OCI-LY3 (cell line): Measurements from ENCODE around the gene KRTAP2-2.

Source experiments
- H2AFZ ChIP-seq: fragments of 200-600, 300-600 bp; shearing (Covaris generic); 2 replicates; pipeline ENCODE4 v1.6.0; 2014; ENCODE audit warnings: antibody characterized with exemption, low read depth, low read length
- H3K27ac ChIP-seq: fragments of 200-600, 300-600 bp; sonication (generic); 2 replicates; pipeline ENCODE4 v1.5.1; 2014; ENCODE audit warnings: mild to moderate bottlenecking, low read length, moderate library complexity, mixed read lengths
- H3K27me3 ChIP-seq: fragments of 200-600, 300-600 bp; sonication (generic); 2 replicates; pipeline ENCODE4 v1.6.1; 2014; ENCODE audit warnings: low read depth, low read length, mixed read lengths
- H3K36me3 ChIP-seq: fragments of 200-600, 300-600 bp; sonication (generic); replicated peaks from 2 replicates; pipeline ENCODE3; 2014; ENCODE audit warnings: low read depth, low read length, mixed read lengths
- H3K4me1 ChIP-seq: fragments of 300-600, 200-600 bp; sonication (generic); 2 replicates; pipeline ENCODE4 v1.6.1; 2014; ENCODE audit warnings: low read length, mixed read lengths
- H3K4me2 ChIP-seq: fragments of 200-600, 300-600 bp; sonication (generic); 2 replicates; pipeline ENCODE4 v1.6.1; 2014; ENCODE audit warnings: low read length, mixed read lengths
- H3K4me3 ChIP-seq: fragments of 300-600, 200-600 bp; sonication (generic); 2 replicates; pipeline ENCODE4 v1.5.1; 2014; ENCODE audit warnings: antibody characterized with exemption, mild to moderate bottlenecking, low read length, moderate library complexity
- H3K79me2 ChIP-seq: fragments of 300-600, 200-600 bp; shearing (Covaris generic); 2 replicates; pipeline ENCODE4 v1.6.1; 2014; ENCODE audit warnings: mild to moderate bottlenecking, low read length, mixed read lengths
- H3K9ac ChIP-seq: fragments of 300-600, 200-600 bp; shearing (Covaris generic); 2 replicates; pipeline ENCODE4 v1.6.0; 2014; ENCODE audit warnings: mild to moderate bottlenecking, low read length, moderate library complexity
- H3K9me3 ChIP-seq: fragments of 200-600, 300-600 bp; shearing (Covaris generic); 2 replicates; pipeline ENCODE4 v1.6.1; 2014; ENCODE audit warnings: low read length, mixed read lengths; ENCODE audit not compliant: insufficient read depth
- H4K20me1 ChIP-seq: fragments of 200-600, 300-600 bp; sonication (generic); 2 replicates; pipeline ENCODE4 v1.6.1; 2016; ENCODE audit warnings: low read length, mixed read lengths; ENCODE audit not compliant: insufficient read depth
- EZH2phosphoT487 ChIP-seq: fragments of 200-600 bp; shearing (Covaris generic); IDR thresholded peaks from 2 replicates; pipeline ENCODE4 v1.6.1; 2018; ENCODE audit warnings: antibody characterized with exemption, mixed run types, low read depth
- TF ChIP-seq, protein P1 (sequence below): fragments of 200-600, 300-600 bp; sonication (generic); IDR thresholded peaks from 2 replicates; pipeline ENCODE4 v1.5.1; 2014; ENCODE audit warnings: antibody characterized with exemption, low read length, low read depth

The KRTAP2-2 gene

DNA sequence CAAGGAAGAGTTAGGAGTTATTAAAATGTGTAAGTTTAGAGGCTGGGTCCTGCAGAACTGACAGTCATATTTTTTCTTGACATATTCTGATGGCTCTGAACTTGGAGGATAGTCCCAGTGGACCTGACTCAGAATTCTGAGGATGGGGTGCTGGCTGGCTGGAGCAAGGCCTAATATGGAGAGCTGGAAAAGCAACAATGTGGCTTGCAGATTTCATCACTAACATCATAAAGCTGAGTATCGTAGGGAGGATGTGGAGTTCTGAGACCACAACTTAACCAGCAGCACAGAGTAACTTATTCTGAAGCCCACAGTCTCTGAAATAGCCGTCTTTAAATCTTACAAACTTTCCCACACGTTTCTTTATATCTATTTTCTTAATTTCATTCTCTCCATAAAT lies 30.3 kb downstream of the KRTAP2-2 start:
- Histone ChIP-seq H4K20me1 (no peaks in the 10 kb centered on the region), H2AFZ (no peak overlapping the region), H3K4me1 (no peaks in the 10 kb centered on the region), H3K4me2 (no peak overlapping the region), H3K9ac (no peak overlapping the region), H3K27me3 (peaks cover 15% of the 10 kb centered on the region; the same call in 1 of the 2 replicates), H3K4me3 (no peak overlapping the region), H3K36me3 (no peaks in the 10 kb centered on the region), H3K9me3 (no peaks in the 10 kb centered on the region), H3K27ac (no peak overlapping the region), H3K79me2 (no peaks in the 10 kb centered on the region)
- no peak for TF ChIP-seq EZH2phosphoT487
- TF ChIP-seq, protein P1, sequence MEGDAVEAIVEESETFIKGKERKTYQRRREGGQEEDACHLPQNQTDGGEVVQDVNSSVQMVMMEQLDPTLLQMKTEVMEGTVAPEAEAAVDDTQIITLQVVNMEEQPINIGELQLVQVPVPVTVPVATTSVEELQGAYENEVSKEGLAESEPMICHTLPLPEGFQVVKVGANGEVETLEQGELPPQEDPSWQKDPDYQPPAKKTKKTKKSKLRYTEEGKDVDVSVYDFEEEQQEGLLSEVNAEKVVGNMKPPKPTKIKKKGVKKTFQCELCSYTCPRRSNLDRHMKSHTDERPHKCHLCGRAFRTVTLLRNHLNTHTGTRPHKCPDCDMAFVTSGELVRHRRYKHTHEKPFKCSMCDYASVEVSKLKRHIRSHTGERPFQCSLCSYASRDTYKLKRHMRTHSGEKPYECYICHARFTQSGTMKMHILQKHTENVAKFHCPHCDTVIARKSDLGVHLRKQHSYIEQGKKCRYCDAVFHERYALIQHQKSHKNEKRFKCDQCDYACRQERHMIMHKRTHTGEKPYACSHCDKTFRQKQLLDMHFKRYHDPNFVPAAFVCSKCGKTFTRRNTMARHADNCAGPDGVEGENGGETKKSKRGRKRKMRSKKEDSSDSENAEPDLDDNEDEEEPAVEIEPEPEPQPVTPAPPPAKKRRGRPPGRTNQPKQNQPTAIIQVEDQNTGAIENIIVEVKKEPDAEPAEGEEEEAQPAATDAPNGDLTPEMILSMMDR, result no peak

DNA sequence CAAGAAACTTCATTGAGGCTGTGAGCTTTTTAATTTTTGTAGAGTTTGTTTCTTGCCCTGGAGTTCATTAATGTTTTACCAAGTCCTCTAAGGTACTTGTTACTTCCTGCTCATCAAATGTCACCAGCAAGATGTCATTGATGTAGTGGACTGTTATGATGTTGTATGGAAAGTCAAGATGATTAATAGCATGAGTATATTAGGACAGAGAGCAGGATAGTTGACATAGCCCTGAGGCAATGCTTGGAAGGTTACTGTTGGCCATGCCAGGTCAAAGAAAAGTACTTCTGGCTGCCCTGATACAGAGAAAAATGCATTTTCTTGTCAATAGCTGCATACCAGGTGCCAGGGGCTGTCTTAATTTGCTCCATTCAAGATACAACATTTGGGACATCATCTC lies 34.7 kb downstream of the KRTAP2-2 start:
- Histone ChIP-seq H2AFZ (no peak overlapping the region), H3K4me1 (no peaks in the 10 kb centered on the region), H3K79me2 (no peaks in the 10 kb centered on the region), H3K9me3 (no peaks in the 10 kb centered on the region), H3K4me2 (no peak overlapping the region), H3K27me3 (peaks cover 15% of the 10 kb centered on the region), H3K27ac (no peak overlapping the region), H3K36me3 (no peaks in the 10 kb centered on the region), H3K4me3 (no peak overlapping the region), H4K20me1 (no peaks in the 10 kb centered on the region), H3K9ac (no peak overlapping the region)
- TF ChIP-seq, protein P1, result no peak
- no peak for TF ChIP-seq EZH2phosphoT487

DNA sequence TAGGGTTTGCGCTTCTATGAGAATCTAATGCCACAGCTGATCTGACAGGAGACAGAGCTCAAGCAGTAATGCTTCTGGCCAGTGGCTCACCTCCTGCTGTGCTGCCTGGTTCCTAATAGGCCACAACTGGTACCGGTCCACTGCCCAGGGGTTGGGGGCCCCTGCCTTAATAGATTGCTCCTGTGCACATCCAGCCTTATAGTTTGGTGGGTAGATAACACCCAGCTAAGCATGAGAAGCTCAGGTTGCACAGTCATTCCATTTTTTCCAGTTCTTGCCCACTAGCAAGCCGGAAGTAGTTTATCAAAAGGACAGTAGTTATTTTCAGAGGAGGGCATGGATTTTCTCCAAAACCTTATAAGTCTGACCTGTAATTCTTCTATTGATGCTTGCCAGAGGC lies 35.6 kb downstream of the KRTAP2-2 start:
- Histone ChIP-seq H3K36me3 (no peaks in the 10 kb centered on the region), H3K27ac (no peak overlapping the region), H3K4me1 (no peaks in the 10 kb centered on the region), H4K20me1 (no peaks in the 10 kb centered on the region), H3K79me2 (no peaks in the 10 kb centered on the region), H3K4me2 (no peak overlapping the region), H3K9me3 (no peaks in the 10 kb centered on the region), H3K9ac (no peak overlapping the region), H2AFZ (no peak overlapping the region), H3K27me3 (peaks cover 22% of the 10 kb centered on the region), H3K4me3 (no peak overlapping the region)
- TF ChIP-seq, protein P1, result no peak
- TF ChIP-seq EZH2phosphoT487, result no peak

DNA sequence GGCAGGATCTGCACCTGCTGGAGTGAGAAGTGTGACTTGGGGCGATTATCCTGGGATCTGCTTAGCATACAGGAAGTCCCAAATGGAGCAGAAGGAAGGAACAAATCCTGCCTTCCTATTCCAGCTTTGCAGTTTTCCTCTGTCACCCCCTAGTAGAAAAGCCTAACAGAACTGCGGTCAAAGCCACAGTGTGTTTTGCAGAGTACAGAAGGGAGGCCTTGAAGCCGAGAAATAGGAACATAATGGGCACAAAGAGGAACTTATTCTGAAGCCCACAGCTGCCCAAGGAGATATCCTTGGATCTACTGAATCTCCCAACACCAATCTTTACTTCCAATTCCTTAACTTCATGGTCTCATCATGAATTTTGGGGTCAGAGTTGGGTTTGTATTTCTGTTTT lies 36.5 kb downstream of the KRTAP2-2 start:
- no peaks in the 10 kb centered on the region for H3K36me3 ChIP-seq
- H3K27me3 ChIP-seq, result peaks cover 22% of the 10 kb centered on the region
- TF ChIP-seq EZH2phosphoT487, result no peak
- TF ChIP-seq, protein P1, result no peak
- H3K9me3 ChIP-seq, result no peaks in the 10 kb centered on the region
- no peak overlapping the region for H3K4me2 ChIP-seq
- no peaks in the 10 kb centered on the region for H3K4me1 ChIP-seq
- no peak overlapping the region for H2AFZ ChIP-seq
- H3K4me3 ChIP-seq, result no peak overlapping the region
- H4K20me1 ChIP-seq, result no peaks in the 10 kb centered on the region
- no peak overlapping the region for H3K27ac ChIP-seq
- no peaks in the 10 kb centered on the region for H3K79me2 ChIP-seq
- no peak overlapping the region for H3K9ac ChIP-seq
